Measurements from ENCODE around the gene PIP4P1. TPM values are rescaled to one million over a fixed set of nuclear protein-coding genes. Genes with fewer than 3 reads are reported as not detected.

The PIP4P1 gene
- total and polyA plus RNA-seq, 5 experiments from 2014 or later = 21.0 to 76.1 (median 31.1) TPM

GRCh38 chr14:20428802-20429201 lies 32.4 kb downstream of the PIP4P1 start:
- Mint-ChIP-seq H3K27ac (peak overlapping the region; percentile 77 to 95 (median 93)), H3K36me3 (no peaks in the 10 kb centered on the region), H3K4me3 (peak overlapping the region in 9 of 10 donors; percentile 53 to 82 (median 76)), H3K4me1 (peaks cover 22 to 49% (median 44%) of the 10 kb centered on the region in 4 donors), H3K27me3 (no peaks in the 10 kb centered on the region), H3K9me3 (no peaks in the 10 kb centered on the region)
- ATAC-seq = peak in 1 of 2 donors; percentile 14
- peak in 1 of 10 donors; percentile 58 for DNase-seq
- POLR2A ChIA-PET = interaction anchor here (1.0 to 3.7 kb wide), 6 partner anchors 12 to 86 kb away, joined by 3 to 23 read pairs (median 10); partner anchors contain the start of genes APEX1, OSGEP, PARP2 and PIP4P1

- Mint-ChIP-seq H3K27ac (peak overlapping the region; percentile 88 to 95 (median 93)), H3K4me3 (peak overlapping the region; percentile 45 to 80 (median 79)), H3K27me3 (no peaks in the 10 kb centered on the region), H3K36me3 (no peaks in the 10 kb centered on the region), H3K4me1 (peaks cover 24 to 50% (median 46%) of the 10 kb centered on the region in 4 donors), H3K9me3 (no peaks in the 10 kb centered on the region)
- ATAC-seq = peak in 1 of 2 donors; percentile 16
- POLR2A ChIA-PET = interaction anchor here (1.2 to 3.7 kb wide), 5 partner anchors 13 to 85 kb away, joined by 3 to 23 read pairs (median 12); partner anchors contain the start of genes APEX1, OSGEP, PARP2 and PIP4P1
- DNase-seq = no peak
These were observed 33.2 kb downstream of the PIP4P1 start for GRCh38 chr14:20428010-20428365.

GRCh38 chr14:20427231-20428009 lies 33.8 kb downstream of the PIP4P1 start:
- ATAC-seq (peak; percentile 38 to 62), DNase-seq (peak in 2 of 10 donors; percentile 21 to 32)
- POLR2A ChIA-PET = interaction anchor here (0.6 to 3.7 kb wide), 4 partner anchors 13 to 84 kb away, joined by 3 to 23 read pairs (median 11); partner anchors contain the start of genes APEX1, OSGEP, PARP2 and TEP1
- H3K36me3 Mint-ChIP-seq = no peaks in the 10 kb centered on the region
- H3K27me3 Mint-ChIP-seq = no peaks in the 10 kb centered on the region
- peaks cover 24 to 50% (median 46%) of the 10 kb centered on the region in 4 donors for H3K4me1 Mint-ChIP-seq
- H3K27ac Mint-ChIP-seq = peak overlapping the region; percentile 88 to 95 (median 93)
- no peaks in the 10 kb centered on the region for H3K9me3 Mint-ChIP-seq
- peak overlapping the region; percentile 45 to 80 (median 79) for H3K4me3 Mint-ChIP-seq

- H3K36me3 Mint-ChIP-seq = no peaks in the 10 kb centered on the region
- H3K9me3 Mint-ChIP-seq = no peaks in the 10 kb centered on the region
- H3K4me1 Mint-ChIP-seq = peaks cover 24 to 47% (median 38%) of the 10 kb centered on the region in 4 donors
- no peak for ATAC-seq
- no peak overlapping the region for H3K4me3 Mint-ChIP-seq
- peak overlapping the region in 1 of 10 donors; percentile 57 for H3K27ac Mint-ChIP-seq
- no peaks in the 10 kb centered on the region for H3K27me3 Mint-ChIP-seq
- no peak for DNase-seq
- POLR2A ChIA-PET = interaction anchor here (1.2 kb wide), 1 partner anchor 15 kb away, joined by 3 read pairs; no protein-coding TSS in a partner anchor
These were observed 36.4 kb downstream of the PIP4P1 start for GRCh38 chr14:20424851-20425250.

- no peaks in the 10 kb centered on the region for H3K9me3 Mint-ChIP-seq
- no peaks in the 10 kb centered on the region for H3K27me3 Mint-ChIP-seq
- ATAC-seq (no peak), DNase-seq (no peak)
- POLR2A ChIA-PET = interaction anchor here (0.9 to 2.3 kb wide), 3 partner anchors 8 to 91 kb away, joined by 3 to 8 read pairs (median 7); partner anchors contain the start of gene TEP1
- peaks cover 10 to 28% (median 19%) of the 10 kb centered on the region in 4 donors for H3K4me1 Mint-ChIP-seq
- peak overlapping the region in 1 of 10 donors; percentile 11 for H3K27ac Mint-ChIP-seq
- H3K36me3 Mint-ChIP-seq = no peaks in the 10 kb centered on the region
- no peak overlapping the region for H3K4me3 Mint-ChIP-seq
These were observed 38.3 kb downstream of the PIP4P1 start for GRCh38 chr14:20422886-20423285.

GRCh38 chr14:20421267-20421666 lies 40.0 kb downstream of the PIP4P1 start:
- no peak overlapping the region for H3K27ac Mint-ChIP-seq
- H3K4me1 Mint-ChIP-seq = peaks cover 2 to 19% (median 11%) of the 10 kb centered on the region in 4 donors
- H3K36me3 Mint-ChIP-seq = no peaks in the 10 kb centered on the region
- POLR2A ChIA-PET = interaction anchor here (1.2 to 2.3 kb wide), 3 partner anchors 8 to 34 kb away, joined by 3 to 8 read pairs (median 3); partner anchors contain the start of genes APEX1, OSGEP and TEP1
- no peak overlapping the region for H3K4me3 Mint-ChIP-seq
- ATAC-seq (no peak), DNase-seq (no peak)
- H3K27me3 Mint-ChIP-seq = no peaks in the 10 kb centered on the region
- no peaks in the 10 kb centered on the region for H3K9me3 Mint-ChIP-seq

- H3K9me3 Mint-ChIP-seq = no peaks in the 10 kb centered on the region
- H3K36me3 Mint-ChIP-seq = no peaks in the 10 kb centered on the region
- POLR2A ChIA-PET = no interaction called here
- DNase-seq (no peak), ATAC-seq (no peak)
- H3K4me1 Mint-ChIP-seq = peaks cover 4 to 18% (median 14%) of the 10 kb centered on the region in 4 donors
- no peaks in the 10 kb centered on the region for H3K27me3 Mint-ChIP-seq
- peak overlapping the region in 1 of 10 donors; percentile 60 for H3K27ac Mint-ChIP-seq
- no peak overlapping the region for H3K4me3 Mint-ChIP-seq
These were observed 41.8 kb downstream of the PIP4P1 start for GRCh38 chr14:20419419-20419818.

- Mint-ChIP-seq H3K9me3 (no peaks in the 10 kb centered on the region), H3K27ac (no peak overlapping the region), H3K4me3 (no peak overlapping the region), H3K4me1 (peaks cover 7 to 27% (median 23%) of the 10 kb centered on the region in 4 donors), H3K36me3 (no peaks in the 10 kb centered on the region), H3K27me3 (no peaks in the 10 kb centered on the region)
- no peak for DNase-seq
- POLR2A ChIA-PET = interaction anchor here (0.6 kb wide), 1 partner anchor 28 kb away, joined by 3 read pairs; no protein-coding TSS in a partner anchor
- ATAC-seq = no peak
These were observed 42.7 kb downstream of the PIP4P1 start for GRCh38 chr14:20418501-20418909.

- Mint-ChIP-seq H3K4me3 (no peak overlapping the region), H3K27me3 (no peaks in the 10 kb centered on the region), H3K4me1 (peaks cover 8 to 32% (median 24%) of the 10 kb centered on the region in 4 donors), H3K36me3 (no peaks in the 10 kb centered on the region), H3K27ac (peak overlapping the region in 1 of 10 donors; percentile 25), H3K9me3 (no peaks in the 10 kb centered on the region)
- POLR2A ChIA-PET = interaction anchor here (0.6 to 1.3 kb wide), 5 partner anchors 29 to 1111 kb away, joined by 3 to 8 read pairs (median 3); partner anchors contain the start of gene PIP4P1
- DNase-seq (no peak), ATAC-seq (no peak)
These were observed 43.7 kb downstream of the PIP4P1 start for GRCh38 chr14:20417250-20418186.

- Mint-ChIP-seq H3K27me3 (no peaks in the 10 kb centered on the region), H3K9me3 (no peaks in the 10 kb centered on the region), H3K4me1 (peaks cover 12 to 42% (median 34%) of the 10 kb centered on the region in 4 donors), H3K27ac (peak overlapping the region in 9 of 10 donors; percentile 7 to 88 (median 73)), H3K36me3 (no peaks in the 10 kb centered on the region), H3K4me3 (peak overlapping the region in 1 of 10 donors; percentile 0)
- POLR2A ChIA-PET = interaction anchor here (0.6 to 5.8 kb wide), 10 partner anchors 8 to 457 kb away, joined by 3 to 44 read pairs (median 10); partner anchors contain the start of genes APEX1, OSGEP, PARP2 and PIP4P1
- no peak for ATAC-seq
- no peak for DNase-seq
These were observed 45.0 kb downstream of the PIP4P1 start for GRCh38 chr14:20416223-20416622.

- DNase-seq (peak in 8 of 10 donors; percentile 14 to 67 (median 47)), ATAC-seq (peak; percentile 38 to 46)
- peak overlapping the region in 9 of 10 donors; percentile 7 to 88 (median 73) for H3K27ac Mint-ChIP-seq
- H3K9me3 Mint-ChIP-seq = no peaks in the 10 kb centered on the region
- peak overlapping the region in 6 of 10 donors; percentile 0 to 51 (median 11) for H3K4me3 Mint-ChIP-seq
- no peaks in the 10 kb centered on the region for H3K36me3 Mint-ChIP-seq
- POLR2A ChIA-PET = interaction anchor here (0.6 to 5.8 kb wide), 10 partner anchors 8 to 458 kb away, joined by 3 to 44 read pairs (median 10); partner anchors contain the start of genes APEX1, OSGEP, PARP2 and PIP4P1
- H3K4me1 Mint-ChIP-seq = peaks cover 15 to 46% (median 38%) of the 10 kb centered on the region in 4 donors
- no peaks in the 10 kb centered on the region for H3K27me3 Mint-ChIP-seq
These were observed 45.4 kb downstream of the PIP4P1 start for GRCh38 chr14:20415782-20416206.
